Measurements from ENCODE around the gene RNF152.

RNF152 gene

DNA sequence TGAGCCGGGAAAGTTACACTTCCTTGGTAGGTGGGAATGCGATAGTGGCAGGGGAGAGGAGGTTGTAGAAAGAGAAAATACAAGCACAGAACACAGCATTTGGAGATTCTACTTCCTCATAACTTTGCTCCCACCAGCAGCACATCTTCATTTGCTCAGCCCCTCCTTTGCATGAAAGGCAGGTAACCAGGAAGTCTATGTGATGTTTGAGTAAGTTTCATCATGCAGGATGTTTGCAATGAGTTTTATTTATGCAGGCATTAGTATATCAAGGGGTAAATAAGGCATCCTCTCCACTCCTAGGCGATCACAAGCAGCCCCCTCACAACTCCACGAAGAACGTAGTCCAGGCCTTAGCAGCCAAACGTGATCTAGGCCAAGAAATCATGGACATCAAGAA, 5.0 kb downstream of the RNF152 start:
- TF ChIP-seq ZNF8 (CRISPR knock-in tag; IDR thresholded peaks at IDR 0.05) (no peak), ZC3H10 (CRISPR knock-in tag; IDR thresholded peaks at IDR 0.05) (no peak)
- ATAC-seq = no peak

DNA sequence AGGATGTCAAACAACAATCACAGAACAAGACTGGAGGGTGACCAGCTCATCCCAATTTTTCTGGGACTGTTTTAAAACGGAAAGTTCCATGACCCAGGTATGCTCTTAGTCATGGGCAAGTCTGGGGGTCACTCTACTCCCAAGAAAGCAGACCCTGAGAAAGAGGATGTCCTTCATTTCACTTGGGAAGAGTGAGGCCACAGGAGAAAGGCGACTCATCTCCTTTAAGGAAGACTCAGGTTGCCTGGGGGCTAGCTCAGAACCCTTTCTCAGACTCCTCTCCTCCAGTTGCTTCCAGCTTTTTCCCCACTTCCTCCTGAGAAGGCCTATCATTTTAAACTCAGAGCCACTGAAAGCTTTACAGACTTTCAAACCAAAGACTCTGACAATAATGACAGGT, 9.3 kb downstream of the RNF152 start:
- no peak for ATAC-seq
- TF ChIP-seq ZFP30 (CRISPR knock-in tag; IDR thresholded peaks at IDR 0.05) (no peak), ISL1 (CRISPR knock-in tag; IDR thresholded peaks at IDR 0.05) (no peak), ZNF565 (CRISPR knock-in tag; conservative IDR thresholded peaks at IDR 0.05; ENCODE audit: low read depth) (no peak), ARNTL (CRISPR knock-in tag; IDR thresholded peaks at IDR 0.05; ENCODE audit: borderline replicate concordance, low read depth) (no peak), TOX (CRISPR knock-in tag; IDR thresholded peaks at IDR 0.05; ENCODE audit: borderline replicate concordance) (no peak), ZC3H10 (CRISPR knock-in tag; IDR thresholded peaks at IDR 0.05) (no peak), PATZ1 (CRISPR knock-in tag; IDR thresholded peaks at IDR 0.05; ENCODE audit: borderline replicate concordance) (no peak), OSR1 (CRISPR knock-in tag; IDR thresholded peaks at IDR 0.05) (no peak), BACH2 (CRISPR knock-in tag; IDR thresholded peaks at IDR 0.05; ENCODE audit: borderline replicate concordance) (no peak)
- TF ChIP-seq, protein P1, sequence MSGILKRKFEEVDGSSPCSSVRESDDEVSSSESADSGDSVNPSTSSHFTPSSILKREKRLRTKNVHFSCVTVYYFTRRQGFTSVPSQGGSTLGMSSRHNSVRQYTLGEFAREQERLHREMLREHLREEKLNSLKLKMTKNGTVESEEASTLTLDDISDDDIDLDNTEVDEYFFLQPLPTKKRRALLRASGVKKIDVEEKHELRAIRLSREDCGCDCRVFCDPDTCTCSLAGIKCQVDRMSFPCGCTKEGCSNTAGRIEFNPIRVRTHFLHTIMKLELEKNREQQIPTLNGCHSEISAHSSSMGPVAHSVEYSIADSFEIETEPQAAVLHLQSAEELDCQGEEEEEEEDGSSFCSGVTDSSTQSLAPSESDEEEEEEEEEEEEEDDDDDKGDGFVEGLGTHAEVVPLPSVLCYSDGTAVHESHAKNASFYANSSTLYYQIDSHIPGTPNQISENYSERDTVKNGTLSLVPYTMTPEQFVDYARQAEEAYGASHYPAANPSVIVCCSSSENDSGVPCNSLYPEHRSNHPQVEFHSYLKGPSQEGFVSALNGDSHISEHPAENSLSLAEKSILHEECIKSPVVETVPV (CRISPR knock-in tag; IDR thresholded peaks at IDR 0.05) = no peak

GRCh38 chr18:61882296-61883004, 10.4 kb downstream of the RNF152 start:
- TF ChIP-seq TCF4 (CRISPR knock-in tag; IDR thresholded peaks at IDR 0.05; ENCODE audit: borderline replicate concordance) (peak; percentile 68; the same call in 1 of the 2 replicates), POU6F1 (CRISPR knock-in tag; IDR thresholded peaks at IDR 0.05; ENCODE audit: borderline replicate concordance, low read depth) (no peak)
- ATAC-seq = peak; percentile 83

DNA sequence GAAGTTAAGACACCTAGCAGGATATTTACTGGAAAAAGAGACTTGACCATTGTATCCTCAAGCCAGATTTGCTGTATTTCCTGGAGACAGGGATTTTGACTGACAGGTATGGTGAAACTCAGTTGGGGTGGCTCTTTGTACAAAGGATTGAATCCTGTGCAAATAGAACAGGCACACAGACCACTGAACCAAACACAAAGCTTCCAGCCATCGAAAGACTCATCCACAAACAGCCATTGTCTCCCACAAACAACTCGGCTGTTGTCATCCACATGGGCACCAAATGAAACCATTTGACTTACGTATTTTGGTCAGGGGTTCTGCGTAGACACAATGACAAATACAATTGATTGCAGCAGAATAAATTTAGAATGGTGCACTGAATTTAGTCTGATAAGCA, 15.9 kb downstream of the RNF152 start:
- TF ChIP-seq, protein P2, sequence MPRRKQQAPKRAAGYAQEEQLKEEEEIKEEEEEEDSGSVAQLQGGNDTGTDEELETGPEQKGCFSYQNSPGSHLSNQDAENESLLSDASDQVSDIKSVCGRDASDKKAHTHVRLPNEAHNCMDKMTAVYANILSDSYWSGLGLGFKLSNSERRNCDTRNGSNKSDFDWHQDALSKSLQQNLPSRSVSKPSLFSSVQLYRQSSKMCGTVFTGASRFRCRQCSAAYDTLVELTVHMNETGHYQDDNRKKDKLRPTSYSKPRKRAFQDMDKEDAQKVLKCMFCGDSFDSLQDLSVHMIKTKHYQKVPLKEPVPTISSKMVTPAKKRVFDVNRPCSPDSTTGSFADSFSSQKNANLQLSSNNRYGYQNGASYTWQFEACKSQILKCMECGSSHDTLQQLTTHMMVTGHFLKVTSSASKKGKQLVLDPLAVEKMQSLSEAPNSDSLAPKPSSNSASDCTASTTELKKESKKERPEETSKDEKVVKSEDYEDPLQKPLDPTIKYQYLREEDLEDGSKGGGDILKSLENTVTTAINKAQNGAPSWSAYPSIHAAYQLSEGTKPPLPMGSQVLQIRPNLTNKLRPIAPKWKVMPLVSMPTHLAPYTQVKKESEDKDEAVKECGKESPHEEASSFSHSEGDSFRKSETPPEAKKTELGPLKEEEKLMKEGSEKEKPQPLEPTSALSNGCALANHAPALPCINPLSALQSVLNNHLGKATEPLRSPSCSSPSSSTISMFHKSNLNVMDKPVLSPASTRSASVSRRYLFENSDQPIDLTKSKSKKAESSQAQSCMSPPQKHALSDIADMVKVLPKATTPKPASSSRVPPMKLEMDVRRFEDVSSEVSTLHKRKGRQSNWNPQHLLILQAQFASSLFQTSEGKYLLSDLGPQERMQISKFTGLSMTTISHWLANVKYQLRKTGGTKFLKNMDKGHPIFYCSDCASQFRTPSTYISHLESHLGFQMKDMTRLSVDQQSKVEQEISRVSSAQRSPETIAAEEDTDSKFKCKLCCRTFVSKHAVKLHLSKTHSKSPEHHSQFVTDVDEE (CRISPR knock-in tag; IDR thresholded peaks at IDR 0.05) = no peak
- TF ChIP-seq ZNF8 (CRISPR knock-in tag; IDR thresholded peaks at IDR 0.05) = no peak
- no peak for TF ChIP-seq RARB (CRISPR knock-in tag; IDR thresholded peaks at IDR 0.05)
- TF ChIP-seq ZNF565 (CRISPR knock-in tag; conservative IDR thresholded peaks at IDR 0.05; ENCODE audit: low read depth) = no peak
- TF ChIP-seq CSDC2 (CRISPR knock-in tag; IDR thresholded peaks at IDR 0.05) = no peak
- no peak for TF ChIP-seq PATZ1 (CRISPR knock-in tag; IDR thresholded peaks at IDR 0.05; ENCODE audit: borderline replicate concordance)
- no peak for TF ChIP-seq ESRRG (CRISPR knock-in tag; IDR thresholded peaks at IDR 0.05)
- TF ChIP-seq TOX (CRISPR knock-in tag; IDR thresholded peaks at IDR 0.05; ENCODE audit: borderline replicate concordance) = no peak
- TF ChIP-seq ARNTL (CRISPR knock-in tag; IDR thresholded peaks at IDR 0.05; ENCODE audit: borderline replicate concordance, low read depth) = no peak
- no peak for TF ChIP-seq OSR1 (CRISPR knock-in tag; IDR thresholded peaks at IDR 0.05)
- no peak for TF ChIP-seq SNAI2 (CRISPR knock-in tag; IDR thresholded peaks at IDR 0.05)
- no peak for TF ChIP-seq TCF4 (CRISPR knock-in tag; IDR thresholded peaks at IDR 0.05; ENCODE audit: borderline replicate concordance)
- TF ChIP-seq ZFP30 (CRISPR knock-in tag; IDR thresholded peaks at IDR 0.05) = no peak
- TF ChIP-seq PPARA (CRISPR knock-in tag; IDR thresholded peaks at IDR 0.05; ENCODE audit: borderline replicate concordance) = no peak
- no peak for TF ChIP-seq CREB5 (CRISPR knock-in tag; IDR thresholded peaks at IDR 0.05; ENCODE audit: low read depth)
- no peak for TF ChIP-seq ZNF70 (CRISPR knock-in tag; IDR thresholded peaks at IDR 0.05)
- TF ChIP-seq, protein P1 (CRISPR knock-in tag; IDR thresholded peaks at IDR 0.05) = no peak
- TF ChIP-seq ISL1 (CRISPR knock-in tag; IDR thresholded peaks at IDR 0.05) = no peak
- ATAC-seq = no peak
